ENCODE results near the gene HNRNPK. TPM values are rescaled to one million over a fixed set of nuclear protein-coding genes. Genes with fewer than 3 reads are reported as not detected.

Gene HNRNPK
- 1,000 to 10,000 TPM in 4 of 6 donors, 100 to 1,000 TPM in 2; 981 to 1,356 (median 1,024) TPM for polyA plus RNA-seq (ENCODE audit: low read depth in 6 of 6)

DNA sequence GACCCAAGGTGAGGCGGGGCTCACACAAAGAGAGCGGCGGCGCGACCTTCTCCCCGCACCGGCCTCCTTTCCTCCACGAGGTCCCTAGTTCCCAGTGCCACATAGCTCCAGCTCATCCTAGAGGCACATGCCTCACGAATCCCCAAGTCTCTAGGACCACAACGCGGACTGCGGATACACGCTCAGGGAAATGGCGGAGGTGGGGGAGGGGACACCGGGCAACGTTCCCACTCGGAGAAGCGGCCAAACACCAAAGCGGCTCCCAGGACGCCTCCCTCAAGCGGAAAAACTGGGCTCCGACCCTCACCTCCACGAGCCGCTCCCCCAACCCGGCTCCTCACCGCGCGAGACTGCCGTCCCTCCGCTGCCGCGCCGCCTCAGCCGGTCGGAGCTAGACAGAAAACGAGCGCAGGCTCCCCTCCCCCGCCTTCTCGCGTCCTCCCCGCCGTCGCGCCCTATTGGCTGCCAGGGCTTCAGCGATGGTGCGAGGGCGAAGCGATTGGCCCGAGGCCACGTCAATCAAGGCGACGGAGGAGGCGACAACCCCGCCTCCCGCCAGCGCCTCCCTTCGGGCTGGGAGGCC lies at the start of gene HNRNPK:
HNRNPK (minus strand) TSS at position 404 of the 583 bp plus-strand sequence. CDS start 1,963 bp downstream, outside the sequence.
- H3K4me1 Mint-ChIP-seq: peaks cover 40 to 58% (median 52%) of the 10 kb centered on the region in 3 donors

GRCh38 chr9:84027201-84027600 lies 47.2 kb upstream of the HNRNPK start:
- Mint-ChIP-seq H3K36me3 (no peaks in the 10 kb centered on the region), H3K27ac (no peak overlapping the region), H3K4me1 (no peaks in the 10 kb centered on the region), H3K9me3 (no peaks in the 10 kb centered on the region), H3K27me3 (peaks cover 6 to 9% (median 9%) of the 10 kb centered on the region in 3 donors), H3K4me3 (no peak overlapping the region)
- DNase-seq (no peak), ATAC-seq (ENCODE audit: low read depth in 2 of 2) (no peak)

More for the DNA sequence above, at the start of gene HNRNPK:
- Mint-ChIP-seq H3K36me3 (peaks cover 14 to 19% of the 10 kb centered on the region in 2 donors), H3K27me3 (no peaks in the 10 kb centered on the region), H3K4me3 (peak within 1 kb of the TSS; percentile 94 to 100 (median 100)), H3K27ac (peak within 1 kb of the TSS; percentile 99 to 100 (median 100)), H3K9me3 (peaks cover 0 to 4% (median 0%) of the 10 kb centered on the region in 7 donors)
- DNase-seq (peak; percentile 99), ATAC-seq (ENCODE audit: low read depth in 2 of 2) (peak; percentile 79 to 80)

DNA sequence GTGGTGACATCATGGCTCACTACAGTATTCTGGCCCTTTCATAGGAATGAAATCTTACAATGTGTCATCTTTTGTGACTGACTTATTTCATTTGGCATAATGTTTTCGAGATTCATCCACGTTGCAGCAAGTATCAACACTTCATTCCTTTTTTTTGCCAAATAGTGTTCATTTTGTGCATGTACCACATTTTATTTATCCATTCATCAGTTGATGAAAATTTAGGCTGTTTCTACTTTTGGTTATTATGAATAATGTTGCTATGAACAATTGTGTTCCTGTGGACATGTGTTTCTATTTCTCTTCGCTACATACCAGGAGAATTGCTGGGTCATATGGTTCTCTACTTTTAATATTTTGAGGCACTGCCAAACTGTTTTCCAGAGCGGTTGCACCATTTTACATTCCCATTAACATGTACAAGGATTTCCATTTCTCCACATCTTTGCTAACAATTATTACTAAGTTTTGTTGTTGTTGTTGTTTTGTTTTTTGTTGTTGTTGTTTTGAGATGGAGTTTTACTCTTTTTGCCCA lies 44.1 kb upstream of the HNRNPK start:
- peaks cover 6 to 9% (median 9%) of the 10 kb centered on the region in 3 donors for H3K27me3 Mint-ChIP-seq
- H3K9me3 Mint-ChIP-seq: no peaks in the 10 kb centered on the region
- H3K27ac Mint-ChIP-seq: peak overlapping the region in 1 of 6 donors; percentile 10
- no peak for ATAC-seq (ENCODE audit: low read depth in 2 of 2)
- DNase-seq: no peak
- H3K4me3 Mint-ChIP-seq: no peak overlapping the region
- no peaks in the 10 kb centered on the region for H3K36me3 Mint-ChIP-seq
- no peaks in the 10 kb centered on the region for H3K4me1 Mint-ChIP-seq

- DNase-seq: no peak
- Mint-ChIP-seq H3K4me3 (no peak overlapping the region), H3K27me3 (no peaks in the 10 kb centered on the region), H3K9me3 (no peaks in the 10 kb centered on the region), H3K36me3 (peaks cover 0 to 5% of the 10 kb centered on the region in 2 donors), H3K4me1 (no peaks in the 10 kb centered on the region), H3K27ac (no peak overlapping the region)
- ATAC-seq (ENCODE audit: low read depth in 2 of 2): no peak
Measured at GRCh38 chr9:84007662-84008061, 27.6 kb upstream of the HNRNPK start.

GRCh38 chr9:84003246-84003645 lies 23.2 kb upstream of the HNRNPK start:
- ATAC-seq (ENCODE audit: low read depth in 2 of 2) (no peak), DNase-seq (no peak)
- no peaks in the 10 kb centered on the region for H3K27me3 Mint-ChIP-seq
- H3K4me3 Mint-ChIP-seq: no peak overlapping the region
- H3K27ac Mint-ChIP-seq: no peak overlapping the region
- H3K9me3 Mint-ChIP-seq: no peaks in the 10 kb centered on the region
- H3K4me1 Mint-ChIP-seq: peaks cover 3 to 12% (median 7%) of the 10 kb centered on the region in 3 donors
- H3K36me3 Mint-ChIP-seq: peaks cover 7 to 16% of the 10 kb centered on the region in 2 donors

DNA sequence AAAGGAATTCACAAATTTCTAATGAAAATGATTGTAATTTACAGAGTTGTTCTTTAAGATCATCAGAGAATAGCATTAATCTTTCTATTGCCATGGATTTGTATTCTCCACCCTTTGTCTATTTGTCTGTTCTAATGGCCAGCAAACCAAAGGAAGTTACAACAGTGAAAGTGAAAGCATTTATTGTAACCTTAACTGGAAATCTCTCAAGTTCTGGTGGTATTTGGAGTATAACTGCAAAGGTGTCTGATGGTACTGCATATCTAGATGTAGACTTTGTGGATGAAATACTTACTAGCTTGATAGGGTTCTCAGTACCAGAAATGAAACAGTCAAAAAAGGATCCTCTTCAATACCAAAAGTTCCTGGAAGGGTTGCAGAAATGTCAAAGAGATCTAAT lies 22.3 kb upstream of the HNRNPK start:
- no peak for DNase-seq
- H3K27me3 Mint-ChIP-seq: no peaks in the 10 kb centered on the region
- H3K4me1 Mint-ChIP-seq: peaks cover 3 to 13% (median 7%) of the 10 kb centered on the region in 3 donors
- no peak overlapping the region for H3K4me3 Mint-ChIP-seq
- peak; percentile 35 to 65 for ATAC-seq (ENCODE audit: low read depth in 2 of 2)
- peak overlapping the region in 1 of 6 donors; percentile 51 for H3K27ac Mint-ChIP-seq
- peaks cover 7 to 13% of the 10 kb centered on the region in 2 donors for H3K36me3 Mint-ChIP-seq
- H3K9me3 Mint-ChIP-seq: no peaks in the 10 kb centered on the region

DNA sequence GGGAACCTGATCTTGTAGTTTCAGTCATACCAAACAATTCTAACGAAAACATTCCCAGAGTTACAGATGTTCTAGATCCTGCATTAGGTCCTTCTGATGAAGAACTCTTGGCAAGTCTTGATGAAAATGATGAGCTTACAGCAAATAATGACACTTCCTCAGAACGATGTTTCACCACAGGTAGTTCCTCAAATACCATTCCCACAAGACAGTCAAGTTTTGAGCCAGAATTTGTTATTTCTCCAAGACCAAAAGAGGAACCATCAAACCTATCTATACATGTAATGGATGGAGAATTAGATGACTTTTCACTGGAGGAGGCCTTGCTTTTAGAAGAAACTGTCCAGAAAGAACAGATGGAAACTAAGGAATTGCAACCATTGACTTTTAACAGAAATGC lies 21.6 kb upstream of the HNRNPK start:
- H3K9me3 Mint-ChIP-seq: no peaks in the 10 kb centered on the region
- no peaks in the 10 kb centered on the region for H3K27me3 Mint-ChIP-seq
- DNase-seq: no peak
- H3K27ac Mint-ChIP-seq: peak overlapping the region in 2 of 6 donors; percentile 6 to 51
- peaks cover 3 to 14% (median 9%) of the 10 kb centered on the region in 3 donors for H3K4me1 Mint-ChIP-seq
- no peak for ATAC-seq (ENCODE audit: low read depth in 2 of 2)
- H3K4me3 Mint-ChIP-seq: peak overlapping the region in 1 of 8 donors; percentile 7
- peaks cover 7 to 11% of the 10 kb centered on the region in 2 donors for H3K36me3 Mint-ChIP-seq

DNA sequence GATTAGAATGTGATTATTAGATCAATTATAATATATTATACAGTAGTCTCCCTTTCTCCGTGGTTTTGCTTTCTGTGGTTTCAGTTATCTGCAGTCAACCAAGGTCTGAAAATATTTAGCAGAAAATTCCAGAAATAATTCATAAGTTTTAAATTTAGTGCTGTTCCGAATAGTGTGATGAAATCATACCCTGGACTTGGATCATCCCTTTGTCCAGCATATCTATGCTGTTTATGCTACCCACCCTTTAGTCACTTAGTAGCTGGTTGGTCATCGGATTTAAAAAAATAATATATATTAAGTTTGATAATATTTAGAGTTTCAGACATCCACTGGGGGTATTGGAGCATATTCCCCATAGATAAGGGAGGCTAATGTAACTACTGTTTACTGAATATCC lies 20.2 kb upstream of the HNRNPK start:
- Mint-ChIP-seq H3K9me3 (no peaks in the 10 kb centered on the region), H3K36me3 (peaks cover 7 to 16% of the 10 kb centered on the region in 2 donors), H3K27ac (no peak overlapping the region), H3K27me3 (no peaks in the 10 kb centered on the region), H3K4me1 (peaks cover 3 to 16% (median 12%) of the 10 kb centered on the region in 3 donors), H3K4me3 (no peak overlapping the region)
- DNase-seq (no peak), ATAC-seq (ENCODE audit: low read depth in 2 of 2) (no peak)

DNA sequence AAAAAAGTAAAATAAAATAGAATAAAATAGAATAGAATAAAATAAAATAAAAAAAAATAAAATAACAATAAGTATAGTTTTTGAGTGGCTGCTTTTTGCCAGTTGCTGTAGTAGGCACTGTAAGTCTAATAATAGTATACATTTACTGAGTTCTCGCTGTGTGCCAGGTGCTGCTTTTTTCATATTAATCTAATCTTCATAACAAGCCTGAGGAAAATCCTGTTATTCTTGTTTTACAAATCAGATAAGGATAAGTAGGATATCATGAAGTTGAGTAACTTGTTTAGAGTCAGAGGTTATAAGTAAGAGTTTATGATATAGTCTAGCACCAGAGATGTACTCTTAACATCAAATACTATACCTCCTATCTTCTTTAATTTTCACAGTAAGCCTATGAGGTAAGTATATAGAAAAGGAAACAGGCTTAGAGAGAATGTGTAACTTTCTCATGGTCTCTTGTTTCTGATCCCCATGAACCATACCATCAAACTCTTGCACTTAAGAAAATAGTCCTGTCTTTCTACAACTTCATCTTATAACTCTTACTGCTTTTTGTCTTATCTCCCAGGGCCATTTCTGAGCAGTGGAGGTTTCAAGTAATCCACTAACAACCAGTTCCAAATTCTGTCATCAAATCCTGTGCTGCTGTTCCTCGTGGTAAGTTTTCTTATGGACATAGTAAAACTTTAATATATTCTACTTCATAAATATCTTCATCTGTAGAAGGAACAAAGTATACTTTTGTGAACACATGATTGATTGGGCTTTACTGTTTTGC lies 19.3 kb upstream of the HNRNPK start:
- no peak overlapping the region for H3K4me3 Mint-ChIP-seq
- DNase-seq (no peak), ATAC-seq (ENCODE audit: low read depth in 2 of 2) (no peak)
- no peak overlapping the region for H3K27ac Mint-ChIP-seq
- H3K36me3 Mint-ChIP-seq: peaks cover 7 to 16% of the 10 kb centered on the region in 2 donors
- no peaks in the 10 kb centered on the region for H3K9me3 Mint-ChIP-seq
- no peaks in the 10 kb centered on the region for H3K27me3 Mint-ChIP-seq
- peaks cover 3 to 16% (median 12%) of the 10 kb centered on the region in 3 donors for H3K4me1 Mint-ChIP-seq

DNA sequence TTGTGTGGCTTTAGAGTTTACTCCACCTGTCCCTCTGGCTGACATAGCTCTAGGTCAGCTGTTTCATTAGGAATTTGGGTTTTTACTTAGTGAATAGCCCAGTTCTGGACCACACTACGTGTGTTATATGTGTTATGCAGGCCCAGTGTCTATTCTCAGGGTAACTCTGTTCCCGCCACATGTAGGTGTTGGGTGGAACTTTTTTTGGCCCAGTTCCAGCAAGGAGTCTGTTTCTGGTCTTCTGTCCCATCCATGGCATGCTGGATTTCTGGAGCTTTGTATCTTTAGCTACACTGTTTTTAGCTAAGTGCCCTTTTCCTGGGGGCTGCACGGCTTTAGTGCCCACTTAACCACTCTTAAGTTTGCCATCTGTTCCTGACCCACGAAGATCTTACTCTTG lies 16.1 kb upstream of the HNRNPK start:
- Mint-ChIP-seq H3K4me3 (no peak overlapping the region), H3K27ac (no peak overlapping the region), H3K27me3 (no peaks in the 10 kb centered on the region), H3K4me1 (peaks cover 0 to 5% (median 4%) of the 10 kb centered on the region in 3 donors), H3K36me3 (peaks cover under 1 to 8% of the 10 kb centered on the region in 2 donors), H3K9me3 (no peaks in the 10 kb centered on the region)
- ATAC-seq (ENCODE audit: low read depth in 2 of 2): no peak
- DNase-seq: no peak

GRCh38 chr9:83992901-83993300 lies 12.9 kb upstream of the HNRNPK start:
- no peaks in the 10 kb centered on the region for H3K9me3 Mint-ChIP-seq
- no peak overlapping the region for H3K27ac Mint-ChIP-seq
- DNase-seq (no peak), ATAC-seq (ENCODE audit: low read depth in 2 of 2) (no peak)
- H3K27me3 Mint-ChIP-seq: no peaks in the 10 kb centered on the region
- peaks cover 0 to 12% of the 10 kb centered on the region in 2 donors for H3K36me3 Mint-ChIP-seq
- peaks cover 0 to 13% (median 5%) of the 10 kb centered on the region in 3 donors for H3K4me1 Mint-ChIP-seq
- H3K4me3 Mint-ChIP-seq: no peak overlapping the region

DNA sequence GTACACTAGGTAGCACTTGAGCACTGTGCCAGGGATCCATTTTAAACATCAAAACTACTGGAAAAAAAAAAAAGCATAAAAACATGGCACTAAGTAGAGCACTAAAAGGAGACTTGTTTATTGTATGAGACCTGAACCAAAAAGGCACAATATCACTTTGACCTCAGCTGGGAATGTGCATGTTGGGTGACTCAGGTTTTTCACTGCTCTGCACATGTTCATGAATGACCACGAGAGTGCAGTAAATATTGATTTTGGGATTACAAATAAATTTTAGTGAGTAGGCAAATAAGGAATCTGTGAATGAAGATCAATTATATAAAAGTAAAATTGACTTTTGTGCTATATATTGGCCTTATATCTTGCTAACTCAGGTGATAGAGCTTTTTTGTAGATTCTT lies 12.4 kb upstream of the HNRNPK start:
- Mint-ChIP-seq H3K4me1 (peaks cover 2 to 12% (median 7%) of the 10 kb centered on the region in 3 donors), H3K9me3 (no peaks in the 10 kb centered on the region), H3K27me3 (no peaks in the 10 kb centered on the region), H3K36me3 (peaks cover 0 to 12% of the 10 kb centered on the region in 2 donors), H3K4me3 (no peak overlapping the region), H3K27ac (no peak overlapping the region)
- ATAC-seq (ENCODE audit: low read depth in 2 of 2): no peak
- DNase-seq: no peak

DNA sequence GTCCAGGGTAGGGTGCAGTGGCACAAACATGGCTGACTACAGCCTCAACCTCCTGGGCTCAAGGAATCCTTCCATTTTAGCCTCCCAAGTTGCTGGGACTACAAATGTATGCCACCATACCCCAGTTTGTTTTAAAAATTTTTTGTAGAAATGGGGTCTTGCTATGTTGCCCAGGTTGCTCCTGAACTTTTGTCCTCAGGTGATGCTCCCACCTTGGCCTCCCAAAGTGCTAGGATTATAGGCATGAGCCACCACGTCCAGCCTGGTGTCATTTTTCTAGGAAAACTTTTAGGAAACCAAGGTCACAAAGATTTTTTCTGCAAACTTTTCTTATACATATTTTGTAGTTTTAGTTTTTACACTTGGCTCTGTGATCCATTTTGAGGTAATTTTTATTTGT lies 11.3 kb upstream of the HNRNPK start:
- H3K36me3 Mint-ChIP-seq: peaks cover 0 to 12% of the 10 kb centered on the region in 2 donors
- H3K27ac Mint-ChIP-seq: peak overlapping the region in 1 of 6 donors; percentile 35
- no peaks in the 10 kb centered on the region for H3K9me3 Mint-ChIP-seq
- H3K4me3 Mint-ChIP-seq: no peak overlapping the region
- DNase-seq (no peak), ATAC-seq (ENCODE audit: low read depth in 2 of 2) (no peak)
- H3K27me3 Mint-ChIP-seq: no peaks in the 10 kb centered on the region
- peaks cover 10 to 20% (median 12%) of the 10 kb centered on the region in 3 donors for H3K4me1 Mint-ChIP-seq

Data from naive B cell (primary cell).